ENCODE results near the gene LMTK2. TPM values are rescaled to one million over a fixed set of nuclear protein-coding genes. Genes with fewer than 3 reads are reported as not detected.

Gene LMTK2
- total RNA-seq, 1 experiment from 2014 or later = 37.1 TPM

GRCh38 chr7:98235901-98236300 lies 129.2 kb downstream of the LMTK2 start:
- BruUV-seq (replicated peaks) = no TSS peak
- ChIA-PET POLR2A (ENCODE audit: unreplicated experiment) (no interaction called here), CTCF (no interaction called here)
- DNase-seq = no peak
- no peaks in the 10 kb centered on the region for H3K4me1 ChIP-seq (replicated peaks; ENCODE audit: insufficient read depth)
- H3K4me2 ChIP-seq = no peak overlapping the region
- no peaks in the 10 kb centered on the region for H3K36me3 ChIP-seq (ENCODE audit: low read depth)
- no peaks in the 10 kb centered on the region for H4K20me1 ChIP-seq (ENCODE audit: insufficient read depth)
- H3K27me3 ChIP-seq (ENCODE audit: insufficient read depth, low read depth) = no peaks in the 10 kb centered on the region
- no peaks in the 10 kb centered on the region for H3K79me2 ChIP-seq (ENCODE audit: low read depth)
- no peak overlapping the region for H3K27ac ChIP-seq
- no peak overlapping the region for H2AFZ ChIP-seq
- intact Hi-C loops (cut with micrococcal nuclease; ENCODE audit: unreplicated experiment) = no loop called here
- H3K9me2 ChIP-seq (ENCODE audit: insufficient read depth) = no peaks in the 10 kb centered on the region
- H3K9me3 ChIP-seq (ENCODE audit: insufficient read depth, low read depth) = no peaks in the 10 kb centered on the region
- TF ChIP-seq EZH2 (IDR thresholded peaks at IDR 0.05; ENCODE audit: low read depth) (no peak), CTCF (conservative IDR thresholded peaks at IDR 0.05) (no peak)
- no peak overlapping the region for H3K4me3 ChIP-seq
- no peaks in the 10 kb centered on the region for H3F3A ChIP-seq (ENCODE audit: insufficient read depth, low read depth)

- no TSS peak for BruUV-seq (replicated peaks)
- DNase-seq = no peak
- Histone ChIP-seq H3K9me2 (ENCODE audit: insufficient read depth) (no peaks in the 10 kb centered on the region), H3K4me3 (no peak overlapping the region), H4K20me1 (ENCODE audit: insufficient read depth) (no peaks in the 10 kb centered on the region), H3K4me1 (replicated peaks; ENCODE audit: insufficient read depth) (no peaks in the 10 kb centered on the region), H3K4me2 (no peak overlapping the region), H3K9me3 (ENCODE audit: insufficient read depth, low read depth) (no peaks in the 10 kb centered on the region), H3K27ac (no peak overlapping the region), H3K36me3 (ENCODE audit: low read depth) (no peaks in the 10 kb centered on the region), H3K79me2 (ENCODE audit: low read depth) (no peaks in the 10 kb centered on the region), H3K27me3 (ENCODE audit: insufficient read depth, low read depth) (no peaks in the 10 kb centered on the region), H3F3A (ENCODE audit: insufficient read depth, low read depth) (no peaks in the 10 kb centered on the region), H2AFZ (no peak overlapping the region)
- ChIA-PET POLR2A (ENCODE audit: unreplicated experiment) (interaction anchor here (0.6 kb wide), 1 partner anchor 10 kb away, joined by 18 read pairs; no protein-coding TSS in a partner anchor), CTCF (no interaction called here)
- intact Hi-C loops (cut with micrococcal nuclease; ENCODE audit: unreplicated experiment) = no loop called here
- TF ChIP-seq CTCF (conservative IDR thresholded peaks at IDR 0.05) (no peak), EZH2 (IDR thresholded peaks at IDR 0.05; ENCODE audit: low read depth) (no peak)
Observed at GRCh38 chr7:98236355-98237185, 129.9 kb downstream of the LMTK2 start.

GRCh38 chr7:98238076-98238475 lies 131.4 kb downstream of the LMTK2 start:
- no TSS peak for BruUV-seq (replicated peaks)
- ChIA-PET POLR2A (ENCODE audit: unreplicated experiment) (no interaction called here), CTCF (no interaction called here)
- Histone ChIP-seq H3K79me2 (ENCODE audit: low read depth) (no peaks in the 10 kb centered on the region), H3K4me1 (replicated peaks; ENCODE audit: insufficient read depth) (no peaks in the 10 kb centered on the region), H3F3A (ENCODE audit: insufficient read depth, low read depth) (no peaks in the 10 kb centered on the region), H2AFZ (no peak overlapping the region), H3K4me3 (no peak overlapping the region), H3K27ac (no peak overlapping the region), H3K4me2 (no peak overlapping the region), H3K36me3 (ENCODE audit: low read depth) (no peaks in the 10 kb centered on the region), H3K9me3 (ENCODE audit: insufficient read depth, low read depth) (no peaks in the 10 kb centered on the region), H3K9me2 (ENCODE audit: insufficient read depth) (no peaks in the 10 kb centered on the region), H3K27me3 (ENCODE audit: insufficient read depth, low read depth) (no peaks in the 10 kb centered on the region), H4K20me1 (ENCODE audit: insufficient read depth) (no peaks in the 10 kb centered on the region)
- TF ChIP-seq EZH2 (IDR thresholded peaks at IDR 0.05; ENCODE audit: low read depth) (no peak), CTCF (conservative IDR thresholded peaks at IDR 0.05) (no peak)
- no peak for DNase-seq
- intact Hi-C loops (cut with micrococcal nuclease; ENCODE audit: unreplicated experiment) = no loop called here

Measured in PC-9 (cell line).